NCI-H2196 treated with DMSO at 0.1 percent for 48 hours (cell line): ENCODE data around the gene TMEM59.
"Not testable (repeated sequence)": the region's sequence is repeated elsewhere in the genome, so short reads cannot be mapped to it uniquely, and the experiment has no call there.

ENCODE experiments used
- DNase-seq: peaks from one replicate; lab custom pipeline; 2025; ENCODE audit not compliant: unreplicated experiment; lab: John Stamatoyannopoulos, UW

Gene TMEM59

GRCh38 chr1:54053745-54054437, 887 bp upstream of the TMEM59 start:
- DNase-seq: no peak

DNA sequence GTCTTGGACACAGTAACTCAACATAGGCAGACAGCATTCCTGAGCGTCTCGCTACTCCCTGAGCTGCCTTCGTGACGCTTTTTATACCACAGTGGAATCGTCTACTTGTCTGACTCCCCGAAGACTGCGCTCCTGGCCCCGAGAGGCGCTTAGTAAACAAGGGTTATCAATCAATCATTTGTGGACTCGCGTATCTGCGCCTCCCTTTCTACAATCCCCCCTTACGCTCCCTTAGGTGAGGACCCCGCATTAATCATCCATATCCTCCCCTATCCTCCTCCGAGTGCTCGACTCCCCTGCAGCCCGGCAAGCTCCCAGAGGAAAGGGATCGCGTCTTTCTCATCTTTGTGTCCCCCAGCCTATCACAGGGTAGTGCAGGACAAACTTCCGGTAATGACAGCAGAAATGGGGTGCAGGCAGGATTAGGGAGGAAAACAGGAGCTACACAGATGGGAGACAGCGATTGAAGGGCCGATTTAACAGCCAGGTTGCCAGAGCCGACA, 522 bp downstream of the TMEM59 start:
- no peak for DNase-seq

GRCh38 chr1:54051933-54052430, 1.0 kb downstream of the TMEM59 start:
- DNase-seq: no peak

GRCh38 chr1:54050435-54050834, 2.6 kb downstream of the TMEM59 start:
- DNase-seq: not testable (repeated sequence)

- no peak for DNase-seq
These were observed 5.4 kb downstream of the TMEM59 start for GRCh38 chr1:54047384-54048305.

GRCh38 chr1:54046671-54047383, 6.2 kb downstream of the TMEM59 start:
- DNase-seq: no peak

GRCh38 chr1:54045496-54045895, 7.5 kb downstream of the TMEM59 start:
- DNase-seq: no peak

DNA sequence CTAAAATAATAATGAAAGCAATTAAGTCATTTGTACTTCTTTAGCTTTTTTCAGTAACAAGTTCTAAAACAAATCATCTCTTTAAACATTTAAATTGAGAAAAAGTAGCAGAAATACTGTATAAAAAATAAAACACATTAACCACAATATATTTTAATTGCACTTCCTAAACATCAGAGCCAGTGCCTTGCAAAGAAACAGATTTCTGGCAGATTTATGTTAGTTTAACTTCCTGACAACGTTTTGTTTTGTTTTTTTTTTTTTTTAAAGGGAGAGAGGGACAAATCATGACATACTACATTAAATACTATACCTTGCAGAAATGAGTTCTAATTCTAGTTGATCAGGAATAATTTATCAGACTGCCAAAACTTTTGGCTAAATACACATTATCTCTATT, 11.2 kb downstream of the TMEM59 start:
- no peak for DNase-seq

DNA sequence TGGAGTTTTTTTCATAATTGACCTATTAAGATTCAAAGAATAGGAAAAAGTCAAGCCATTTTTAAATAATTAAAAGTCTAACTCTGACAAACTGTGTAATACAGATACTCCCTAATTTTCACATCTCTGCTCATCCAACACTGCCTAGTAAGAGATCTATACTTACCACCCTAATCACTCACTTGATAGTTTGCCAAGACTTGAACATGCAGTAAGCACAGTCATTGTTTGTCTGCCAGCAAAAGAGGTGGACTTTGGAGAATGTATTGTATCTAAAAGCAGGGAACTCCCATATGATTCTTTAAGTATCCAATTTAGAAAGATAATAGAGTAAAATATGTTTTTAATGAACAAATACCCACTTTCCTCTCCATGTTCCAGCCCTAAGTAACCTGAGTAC, 15.5 kb downstream of the TMEM59 start:
- no peak for DNase-seq

DNA sequence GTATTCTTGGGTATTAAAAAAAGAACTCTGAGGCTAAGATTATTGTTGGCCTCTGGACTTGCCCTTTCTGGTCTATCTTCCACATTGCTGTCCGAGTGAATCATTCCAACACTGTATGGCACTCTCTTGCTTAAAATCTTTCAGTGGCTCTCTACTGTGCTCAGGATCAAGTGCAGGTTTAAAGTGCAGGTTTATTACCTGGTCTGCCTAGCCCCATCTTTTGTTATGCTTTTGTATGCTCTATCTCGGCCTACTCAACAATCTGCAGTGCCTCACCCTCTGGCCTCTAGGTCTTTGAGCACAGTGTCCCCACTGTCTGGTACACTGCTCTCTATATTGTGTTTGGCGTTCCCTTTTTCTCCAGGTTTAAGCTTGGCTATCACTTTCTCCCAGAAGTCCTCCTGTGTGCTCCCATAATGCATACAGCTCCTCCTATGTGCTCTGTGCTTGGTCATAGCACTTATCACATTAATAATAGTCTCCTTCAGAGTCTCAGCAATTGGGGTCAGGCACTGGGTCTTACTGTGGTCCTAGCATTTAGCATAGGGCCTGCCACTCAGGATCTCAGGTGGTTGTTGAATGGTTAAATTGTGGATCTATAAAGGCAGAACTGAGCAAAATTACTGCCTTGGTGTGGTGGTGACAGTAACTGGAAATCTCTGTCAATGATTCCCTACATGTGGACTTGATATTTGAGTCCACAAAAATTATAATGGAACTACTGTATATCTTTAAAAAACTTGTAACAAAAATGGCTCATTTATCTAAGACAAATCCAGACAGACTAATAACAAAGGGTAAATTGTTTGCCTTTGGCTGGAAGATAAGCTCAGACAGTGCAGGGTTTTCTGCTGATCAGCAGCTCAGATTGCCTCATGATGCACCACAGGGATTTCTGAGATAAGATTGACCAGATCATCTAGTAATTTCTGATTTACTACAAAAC, 24.4 kb downstream of the TMEM59 start:
- DNase-seq: no peak

GRCh38 chr1:54027848-54028247, 25.2 kb downstream of the TMEM59 start:
- DNase-seq: peak; percentile 59

DNA sequence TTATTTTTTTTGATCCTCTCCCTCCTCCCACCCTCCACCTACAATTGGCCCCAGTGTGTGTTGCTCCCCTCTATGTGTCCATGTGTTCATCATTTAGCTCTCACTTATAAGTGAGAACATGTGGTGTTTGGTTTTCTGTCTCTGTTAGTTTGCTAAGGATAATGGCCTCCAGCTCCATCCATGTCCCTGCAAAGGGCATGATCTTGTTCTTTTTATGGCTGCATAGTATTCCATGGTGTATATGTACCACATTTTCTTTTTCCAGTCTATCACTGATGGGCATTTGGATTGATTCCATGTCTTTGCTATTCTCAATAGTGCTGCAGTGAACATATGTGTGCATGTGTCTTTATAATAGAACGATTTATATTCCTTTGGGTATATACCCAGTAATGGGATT, 28.2 kb downstream of the TMEM59 start:
- not testable (repeated sequence) for DNase-seq

GRCh38 chr1:54024358-54024757, 28.6 kb downstream of the TMEM59 start:
- DNase-seq: no peak

DNA sequence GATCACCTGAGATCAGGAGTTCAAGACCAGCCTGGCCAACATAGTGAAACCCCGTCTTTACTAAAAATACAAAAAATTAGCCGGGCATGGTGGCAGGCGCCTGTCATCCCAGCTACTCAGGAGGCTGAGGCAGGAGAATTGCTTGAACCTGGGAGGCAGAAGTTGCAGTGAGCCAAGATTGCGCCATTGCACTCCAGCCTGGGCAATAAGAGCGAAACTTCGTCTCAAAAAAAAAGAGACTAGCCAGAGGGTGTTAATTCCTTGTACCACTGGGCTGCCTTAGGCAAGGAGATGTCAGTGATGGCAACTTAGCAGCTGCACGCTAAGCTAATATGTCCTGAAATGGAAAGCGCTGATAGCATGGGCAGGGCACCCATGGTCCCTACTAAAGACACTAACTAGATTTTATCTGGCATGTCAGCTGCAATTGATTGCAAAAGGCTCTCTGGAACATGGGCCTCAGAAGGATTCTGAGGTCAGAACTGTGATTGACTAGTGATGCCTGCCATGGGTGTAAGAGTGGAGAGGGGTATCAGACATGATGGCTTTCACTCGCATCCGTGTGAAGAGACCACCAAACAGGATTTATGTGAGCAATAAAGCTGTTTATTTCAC, 33.3 kb downstream of the TMEM59 start:
- not testable (repeated sequence) for DNase-seq

- DNase-seq: no peak
These were observed 34.4 kb downstream of the TMEM59 start for GRCh38 chr1:54018635-54019034.

- DNase-seq: no peak
These were observed 35.0 kb downstream of the TMEM59 start, which contains the start of gene LDLRAD1 for GRCh38 chr1:54017979-54018378. Gene LDLRAD1 (minus strand): TSS chr1:54018186. CDS start chr1:54018112, 74 bp downstream.

DNA sequence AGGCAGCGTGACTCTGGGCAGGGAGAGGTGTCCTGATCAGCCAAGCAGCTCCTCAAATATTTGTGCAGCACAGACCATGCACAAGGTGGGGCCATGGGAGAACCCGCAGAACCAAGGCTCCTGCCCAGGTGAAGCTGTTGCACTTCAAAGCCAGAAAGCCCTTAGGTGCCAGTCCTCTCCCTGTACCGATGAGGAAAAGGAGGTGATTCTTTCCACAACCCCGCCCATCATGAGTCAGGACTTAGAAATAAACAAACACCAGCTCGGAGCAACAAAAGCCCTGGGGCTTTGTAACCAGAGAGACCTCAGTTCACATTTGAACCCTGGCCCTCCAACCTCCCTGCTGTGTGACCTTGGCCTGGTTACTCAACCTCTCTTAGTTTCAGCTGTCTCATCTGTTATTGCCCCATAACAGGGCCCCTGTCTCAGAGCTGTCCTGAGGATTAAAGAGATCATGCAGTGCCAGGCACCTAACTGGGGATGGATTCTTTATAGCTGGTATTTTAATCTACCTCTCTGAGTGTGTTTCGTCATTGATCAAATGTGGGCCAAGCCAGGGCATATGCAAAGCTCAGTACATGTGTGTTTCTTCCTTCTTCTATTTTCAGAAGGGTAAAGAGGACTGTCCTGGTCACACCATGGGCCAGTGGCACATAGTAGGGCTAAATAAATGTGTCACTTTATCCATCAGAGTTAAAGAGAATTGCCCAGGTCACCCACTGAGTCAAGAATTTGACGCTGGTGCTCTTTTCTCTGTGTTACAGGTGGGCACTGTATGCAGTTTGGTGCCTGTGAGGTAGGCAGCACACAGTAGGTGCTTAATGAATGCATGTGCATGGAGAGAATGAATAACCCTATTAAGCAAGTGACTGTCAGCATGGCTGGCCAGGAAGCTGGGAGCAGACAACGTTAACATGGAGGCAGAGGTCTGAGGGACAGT, 36.4 kb downstream of the TMEM59 start:
- DNase-seq: peak; percentile 39

GRCh38 chr1:54014009-54014629, 38.9 kb downstream of the TMEM59 start:
- no peak for DNase-seq
